Sigmoid colon (tissue), 7 donors: ENCODE data around the gene SHISA2. TPM values are rescaled to one million over a fixed set of nuclear protein-coding genes. Genes with fewer than 3 reads are reported as not detected.

ENCODE experiments used
- DNase-seq: peaks from one replicate; pipeline ENCODE4 v3.0.0-alpha.2; 2019
- H3K27ac ChIP-seq, 4 donors: fragments of 200-600 bp; sonication (generic); one replicate each; pipeline ENCODE4 v1.5.1; 2016 to 2019; ENCODE audit warnings: mild to moderate bottlenecking in 1 of 4
- H3K27me3 ChIP-seq, 3 donors: fragments of 200-600 bp; sonication (generic); one replicate each; pipeline ENCODE4 v1.5.1; 2019; ENCODE audit warnings: mild to moderate bottlenecking in 1 of 3
- H3K36me3 ChIP-seq, 4 donors: fragments of 200-600 bp; sonication (generic); one replicate each; pipeline ENCODE4 v1.5.1; 2016 to 2019
- H3K4me1 ChIP-seq, 4 donors: fragments of 200-600 bp; sonication (generic); one replicate each; pipeline ENCODE4 v1.5.1; 2017 to 2019
- H3K4me3 ChIP-seq, 4 donors: fragments of 200-600 bp; sonication (generic); one replicate each; pipeline ENCODE4 v1.5.1; 2017 to 2019; ENCODE audit warnings: mild to moderate bottlenecking in 2 of 4, moderate library complexity in 1 of 4
- H3K9me3 ChIP-seq, 4 donors: fragments of 200-600 bp in 3 of 4; sonication (generic) in 3 of 4; one replicate each; pipeline versions ENCODE4 v1.5.1 to v1.6.1; 2013 to 2019
- CTCF ChIP-seq, 4 experiments: fragments of 450-650 bp in 3 of 4; fragments of 200-600 bp in 1 of 4; IDR thresholded peaks; one replicate each; pipeline ENCODE4 v1.5.1; 2016 to 2019; ENCODE audit warnings: antibody characterized with exemption in 4 of 4, mild to moderate bottlenecking in 3 of 4, moderate library complexity in 2 of 4
- EP300 ChIP-seq, 4 donors: sonication (generic); formaldehyde crosslinking; IDR thresholded peaks; one replicate each; pipeline ENCODE4 v1.6.1; 2017; ENCODE audit warnings: antibody characterized with exemption in 4 of 4
- POLR2A ChIP-seq, 2 donors: fragments of 450-650 bp; IDR thresholded peaks; one replicate each; pipeline ENCODE4 v1.6.1; 2016; ENCODE audit warnings: antibody characterized with exemption in 2 of 2, mild to moderate bottlenecking in 2 of 2, moderate library complexity in 2 of 2
- POLR2AphosphoS5 ChIP-seq, 4 donors: sonication (generic); formaldehyde crosslinking; IDR thresholded peaks; one replicate each; pipeline ENCODE4 v1.6.1; 2017; ENCODE audit warnings: antibody characterized with exemption in 4 of 4
- WGBS, 2 donors: extraction: QIAGEN DNeasy Blood & Tissue Kit; methylation state at CpG; one replicate each; pipeline ENCODE4 v1.1.7; 2013; 5-methylcytosine and 5-hydroxymethylcytosine counted together
- intact Hi-C: fragments of 100-400 bp; cut with DNase I; formaldehyde crosslinking; loops from one replicate; pipeline ENCODE4 v1.15.1; 2023
- polyA plus RNA-seq, 3 donors: library from polyadenylated mRNA; stranded (reverse); fragments of 200-250 nt; gene quantifications; one replicate each; pipeline ENCODE4 v1.2.3, GENCODE V29; 2013
- total RNA-seq, 4 donors: library from RNA; depleted of rRNA; stranded (reverse); fragments of >200 nt; gene quantifications; one replicate each; pipeline ENCODE4 v1.1.0, GENCODE V29; 2016
- donor health status: healthy with polysubstance abuse.
- donor health status: Bipolar disorder and iron deficiency.
- donor health status: healthy.

SHISA2 gene
- total and polyA plus RNA-seq, 7 donors = 0.14 to 0.36 (median 0.23) TPM; not detected in 3

GRCh38 chr13:26010487-26011207 is 41.2 kb downstream of the SHISA2 start:
- DNase-seq = no peak
- H3K27me3 ChIP-seq = peaks cover 0 to 14% (median 2%) of the 10 kb centered on the region in 3 donors
- H3K9me3 ChIP-seq = no peaks in the 10 kb centered on the region
- WGBS, 2 donors = 64 to 78% methylated on average over 13 of the region's 13 CpGs
- no peaks in the 10 kb centered on the region for H3K36me3 ChIP-seq
- TF ChIP-seq POLR2AphosphoS5 (IDR thresholded peaks at IDR 0.05) = no peak
- no peak for TF ChIP-seq EP300 (IDR thresholded peaks at IDR 0.05)
- no peak for TF ChIP-seq CTCF (IDR thresholded peaks at IDR 0.05)
- no peak for TF ChIP-seq POLR2A (IDR thresholded peaks at IDR 0.05)
- intact Hi-C loops = no loop called here
- no peak overlapping the region for H3K4me3 ChIP-seq
- H3K4me1 ChIP-seq = peaks cover 0 to 5% (median 0%) of the 10 kb centered on the region in 4 donors
- H3K27ac ChIP-seq = no peak overlapping the region

- 13 to 44% methylated on average over 1 of the region's 1 CpG for WGBS, 2 donors
- Histone ChIP-seq H3K27ac (no peak overlapping the region), H3K27me3 (peaks cover 0 to 6% (median 0%) of the 10 kb centered on the region in 3 donors), H3K4me3 (no peak overlapping the region), H3K4me1 (peaks cover 0 to 5% (median 0%) of the 10 kb centered on the region in 4 donors), H3K9me3 (peaks cover 0 to 4% (median 0%) of the 10 kb centered on the region in 4 donors), H3K36me3 (no peaks in the 10 kb centered on the region)
- intact Hi-C loops = no loop called here
- TF ChIP-seq EP300 (IDR thresholded peaks at IDR 0.05) = no peak
- TF ChIP-seq POLR2AphosphoS5 (IDR thresholded peaks at IDR 0.05) = no peak
- TF ChIP-seq CTCF (IDR thresholded peaks at IDR 0.05) = no peak
- no peak for TF ChIP-seq POLR2A (IDR thresholded peaks at IDR 0.05)
- DNase-seq = no peak
Measured at GRCh38 chr13:26007261-26008125, 44.3 kb downstream of the SHISA2 start.

Other genes with a start within 250 kb of the SHISA2 start
- gene RNF6, start 170.3 kb upstream of the SHISA2 start, total RNA-seq = 10 to 100 TPM; 11.9 to 27.1 (median 22.5) TPM
- gene RNF6, start 170.3 kb upstream of the SHISA2 start, polyA plus RNA-seq = 10 to 100 TPM; 17.9 to 35.1 (median 18.6) TPM
- gene CDK8, start 202.1 kb upstream of the SHISA2 start, total RNA-seq = 10 to 100 TPM; 42.3 to 78.6 (median 46.6) TPM
- gene CDK8, start 202.1 kb upstream of the SHISA2 start, polyA plus RNA-seq = 10 to 100 TPM; 10.8 to 17.1 (median 15.5) TPM